Right hindlimb (tissue), 1 donor: Measurements from ENCODE around the gene ABCB6.
"Not testable (repeated sequence)": the region's sequence is repeated elsewhere in the genome, so short reads cannot be mapped to it uniquely, and the experiment has no call there.

Experiments
- DNase-seq: peaks from one replicate; pipeline ENCODE4 v3.0.0-alpha.2; 2018

The ABCB6 gene

GRCh38 chr2:219218732-219219701 is at the start of gene ABCB6:
Gene ABCB6 (minus strand): TSS chr2:219218958. CDS start chr2:219218673, 285 bp downstream.
- peak; percentile 99 for DNase-seq

- DNase-seq: no peak
These were observed 49.5 kb upstream of the ABCB6 start for GRCh38 chr2:219268294-219268693.

- no peak for DNase-seq
These were observed 48.1 kb upstream of the ABCB6 start for GRCh38 chr2:219266886-219267285.

- no peak for DNase-seq
These were observed 47.5 kb upstream of the ABCB6 start for GRCh38 chr2:219266232-219266631.

GRCh38 chr2:219261024-219261855 is 42.5 kb upstream of the ABCB6 start:
- no peak for DNase-seq

- not testable (repeated sequence) for DNase-seq
These were observed 40.2 kb upstream of the ABCB6 start for GRCh38 chr2:219258942-219259341.

GRCh38 chr2:219254590-219255201 is 35.9 kb upstream of the ABCB6 start:
- DNase-seq: no peak

- peak; percentile 65 for DNase-seq
These were observed 35.2 kb upstream of the ABCB6 start, which contains the start of gene TUBA4A for GRCh38 chr2:219253753-219254589. Gene TUBA4A (minus strand): TSS chr2:219253918. CDS start chr2:219253858, 60 bp downstream.

GRCh38 chr2:219252900-219253752 is 34.4 kb upstream of the ABCB6 start, which contains the start of gene TUBA4B:
Gene TUBA4B (plus strand): TSS chr2:219253243. CDS start chr2:219253408, 165 bp downstream.
- DNase-seq: peak; percentile 65

- DNase-seq: no peak
These were observed 33.8 kb upstream of the ABCB6 start for GRCh38 chr2:219252570-219252899.

- no peak for DNase-seq
These were observed 33.3 kb upstream of the ABCB6 start for GRCh38 chr2:219252084-219252483.

GRCh38 chr2:219251656-219252055 is 32.9 kb upstream of the ABCB6 start:
- DNase-seq: no peak

GRCh38 chr2:219250049-219250781 is 31.5 kb upstream of the ABCB6 start:
- DNase-seq: no peak

GRCh38 chr2:219249203-219249980 is 30.6 kb upstream of the ABCB6 start:
- DNase-seq: peak; percentile 77

GRCh38 chr2:219248845-219249202 is 30.1 kb upstream of the ABCB6 start:
- no peak for DNase-seq

- DNase-seq: no peak
These were observed 29.2 kb upstream of the ABCB6 start for GRCh38 chr2:219247678-219248642.

GRCh38 chr2:219246559-219246958 is 27.8 kb upstream of the ABCB6 start:
- no peak for DNase-seq

GRCh38 chr2:219245899-219246230 is 27.1 kb upstream of the ABCB6 start:
- DNase-seq: no peak
